Activated CD4-positive, alpha-beta T cell treated with anti-CD3 and anti-CD28 coated beads, Interleukin-2, amount 10 ng/mL, durations not matched to agents 7 days and 5 days (primary cell): Measurements from ENCODE around the gene SURF1. TPM values are rescaled to one million over a fixed set of nuclear protein-coding genes. Genes with fewer than 3 reads are reported as not detected.

Experiments used
- CTCF ChIA-PET: fragments of 350-600 bp; sonication (Branson Sonifier 250); formaldehyde crosslinking; loops from one replicate; lab custom pipeline; 2021; ENCODE audit warnings: antibody characterized with exemption; lab: Charles Lee
- POLR2A ChIA-PET: fragments of 350-600 bp; sonication (Branson Sonifier 250); formaldehyde crosslinking; loops from one replicate; lab custom pipeline; 2021; ENCODE audit warnings: antibody characterized with exemption; lab: Charles Lee
- DNase-seq: peaks from one replicate; pipeline ENCODE4 v3.0.0-alpha.2; 2020
- H3K27ac Mint-ChIP-seq: one replicate; pipeline ENCODE4 v1.8.0; 2021; ENCODE audit warnings: mild to moderate bottlenecking, moderate library complexity, mixed read lengths
- H3K27me3 Mint-ChIP-seq: one replicate; pipeline ENCODE4 v1.8.0; 2021; ENCODE audit warnings: mixed read lengths
- H3K36me3 Mint-ChIP-seq: one replicate; pipeline ENCODE4 v1.8.0; 2021; ENCODE audit warnings: low read depth, mixed read lengths
- H3K4me1 Mint-ChIP-seq: one replicate; pipeline ENCODE4 v1.8.0; 2021; ENCODE audit warnings: mixed read lengths
- H3K4me3 Mint-ChIP-seq: one replicate; pipeline ENCODE4 v1.8.0; 2021; ENCODE audit warnings: mild to moderate bottlenecking, moderate library complexity, mixed read lengths
- H3K9me3 Mint-ChIP-seq: one replicate; pipeline ENCODE4 v1.8.0; 2021; ENCODE audit warnings: mixed read lengths
- total RNA-seq, 2 experiments: library from RNA; stranded (reverse); gene quantifications; one replicate each; pipeline ENCODE4 v1.2.3, GENCODE V29; 2021

The SURF1 gene
- total RNA-seq, 2 experiments from 2014 or later = 39.4 to 48.9 TPM

DNA sequence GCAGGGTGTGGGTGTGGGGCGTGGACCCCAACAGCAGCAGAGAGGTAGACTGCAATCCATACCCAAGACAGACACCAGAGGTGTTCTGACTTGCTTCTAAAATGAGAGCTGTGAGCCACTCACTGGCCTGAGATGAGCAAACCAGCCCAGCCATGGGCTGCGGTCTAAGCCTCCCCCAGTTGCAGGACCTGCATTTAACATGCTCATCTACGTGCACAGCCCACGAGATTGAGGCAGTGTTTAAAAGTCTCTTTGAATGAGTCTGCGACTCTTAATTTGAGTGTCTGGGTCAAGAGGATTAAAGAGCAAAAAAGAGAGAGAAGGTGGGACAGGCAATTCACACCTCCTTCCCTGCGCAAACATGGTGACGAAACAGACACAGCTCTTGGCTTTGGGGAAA is 13.6 kb upstream of the SURF1 start:
- H3K36me3 Mint-ChIP-seq = peaks cover 61% of the 10 kb centered on the region
- no peaks in the 10 kb centered on the region for H3K9me3 Mint-ChIP-seq
- CTCF ChIA-PET = interaction anchor here (1.7 to 2.8 kb wide), 5 partner anchors 11 to 27 kb away, joined by 5 to 11 read pairs (median 8); partner anchors contain the start of genes MED22, RPL7A, SURF1 and SURF2
- no peak for DNase-seq
- no peaks in the 10 kb centered on the region for H3K27me3 Mint-ChIP-seq
- H3K27ac Mint-ChIP-seq = peak overlapping the region; percentile 92
- POLR2A ChIA-PET = interaction anchor here (0.6 to 2.2 kb wide), 2 partner anchors 21 to 582 kb away, joined by 12 to 17 read pairs; partner anchors contain the start of genes MED22 and RPL7A
- H3K4me1 Mint-ChIP-seq = peaks cover 71% of the 10 kb centered on the region
- H3K4me3 Mint-ChIP-seq = peak overlapping the region; percentile 69

DNA sequence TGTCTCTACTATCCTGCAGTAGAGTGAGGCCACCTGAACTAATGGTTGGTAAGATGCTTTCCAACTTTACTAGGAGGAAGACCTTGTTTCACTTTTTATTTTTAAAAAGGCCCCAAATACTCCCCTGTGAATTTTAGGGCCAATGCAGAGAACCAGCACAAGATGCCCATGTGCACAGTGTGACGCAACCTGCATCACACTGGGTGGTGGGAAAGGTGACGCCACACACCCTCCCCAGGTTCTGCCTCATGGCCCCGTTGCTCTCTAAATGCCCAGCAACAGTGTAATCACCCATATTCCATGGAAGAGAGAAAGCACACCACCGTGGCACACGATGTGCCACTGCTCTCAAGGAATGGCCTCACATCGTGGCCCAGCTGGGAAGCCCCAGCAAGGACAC is 13.1 kb upstream of the SURF1 start:
- POLR2A ChIA-PET = interaction anchor here (0.6 kb wide), 1 partner anchor 581 kb away, joined by 12 read pairs; no protein-coding TSS in a partner anchor
- Mint-ChIP-seq H3K4me3 (peak overlapping the region; percentile 69), H3K27ac (peak overlapping the region; percentile 92), H3K36me3 (peaks cover 57% of the 10 kb centered on the region), H3K27me3 (no peaks in the 10 kb centered on the region), H3K9me3 (no peaks in the 10 kb centered on the region), H3K4me1 (peaks cover 66% of the 10 kb centered on the region)
- DNase-seq = no peak
- CTCF ChIA-PET = interaction anchor here (2.4 kb wide), 1 partner anchor 10 kb away, joined by 8 read pairs; no protein-coding TSS in a partner anchor

DNA sequence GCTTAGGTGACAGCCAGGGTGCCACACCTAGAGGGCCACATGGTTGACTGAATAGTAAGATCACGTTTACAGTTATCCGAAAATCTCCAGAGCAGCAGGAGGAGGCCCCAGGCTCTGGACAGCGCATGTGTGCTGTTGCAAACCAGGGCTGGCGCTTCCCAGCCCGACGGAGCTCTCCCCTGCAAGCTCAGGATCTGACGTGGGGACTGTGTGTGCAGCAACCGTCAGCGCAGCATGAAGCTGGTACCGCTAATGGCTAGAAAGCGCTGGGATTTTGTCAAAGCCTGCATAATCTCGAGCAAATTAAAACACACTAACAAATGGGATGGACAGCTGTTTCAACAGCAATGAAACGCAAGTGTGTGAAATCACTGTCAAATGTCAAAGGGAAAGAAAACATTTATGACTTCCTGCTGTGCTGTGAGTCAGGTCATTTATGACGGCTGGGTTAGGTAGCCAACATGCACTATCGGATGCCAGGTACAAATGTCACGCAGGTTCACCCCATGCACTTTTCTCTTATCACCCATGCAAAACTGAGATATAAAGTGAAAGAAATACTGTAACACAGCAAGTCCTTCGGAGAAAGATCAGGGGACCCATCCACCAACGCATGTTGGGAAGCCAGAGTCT is 12.1 kb upstream of the SURF1 start:
- Mint-ChIP-seq H3K27ac (peak overlapping the region; percentile 92), H3K36me3 (peaks cover 61% of the 10 kb centered on the region), H3K9me3 (no peaks in the 10 kb centered on the region), H3K4me1 (peaks cover 63% of the 10 kb centered on the region), H3K4me3 (no peak overlapping the region), H3K27me3 (no peaks in the 10 kb centered on the region)
- POLR2A ChIA-PET = no interaction called here
- CTCF ChIA-PET = interaction anchor here (0.6 to 1.6 kb wide), 2 partner anchors 8 to 13 kb away, joined by 3 to 4 read pairs; partner anchors contain the start of gene STKLD1
- DNase-seq = no peak

DNA sequence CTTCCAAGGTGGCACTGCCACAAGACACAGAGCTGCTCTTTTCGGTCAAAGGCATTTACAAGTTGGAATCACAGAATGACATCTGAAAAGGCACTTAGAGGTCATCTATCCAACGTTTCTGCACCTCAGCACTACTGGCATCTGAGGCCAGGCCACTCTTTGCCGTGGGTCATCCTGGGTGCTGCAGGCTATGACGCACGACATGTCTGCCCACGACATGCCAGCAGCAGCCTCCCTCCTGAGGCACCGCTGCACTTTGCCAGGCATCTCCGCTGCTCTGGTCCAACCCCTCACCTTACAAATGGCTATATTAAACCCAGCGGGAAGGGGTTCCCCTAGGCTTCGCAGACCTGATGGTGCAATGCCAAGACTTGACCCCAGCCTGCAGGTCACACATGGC is 11.5 kb upstream of the SURF1 start:
- Mint-ChIP-seq H3K9me3 (no peaks in the 10 kb centered on the region), H3K36me3 (peaks cover 63% of the 10 kb centered on the region), H3K27ac (no peak overlapping the region), H3K4me1 (peaks cover 57% of the 10 kb centered on the region), H3K4me3 (no peak overlapping the region), H3K27me3 (no peaks in the 10 kb centered on the region)
- ChIA-PET CTCF (interaction anchor here (1.6 kb wide), 1 partner anchor 9 kb away, joined by 4 read pairs; the partner anchor contains the start of gene STKLD1), POLR2A (no interaction called here)
- no peak for DNase-seq

DNA sequence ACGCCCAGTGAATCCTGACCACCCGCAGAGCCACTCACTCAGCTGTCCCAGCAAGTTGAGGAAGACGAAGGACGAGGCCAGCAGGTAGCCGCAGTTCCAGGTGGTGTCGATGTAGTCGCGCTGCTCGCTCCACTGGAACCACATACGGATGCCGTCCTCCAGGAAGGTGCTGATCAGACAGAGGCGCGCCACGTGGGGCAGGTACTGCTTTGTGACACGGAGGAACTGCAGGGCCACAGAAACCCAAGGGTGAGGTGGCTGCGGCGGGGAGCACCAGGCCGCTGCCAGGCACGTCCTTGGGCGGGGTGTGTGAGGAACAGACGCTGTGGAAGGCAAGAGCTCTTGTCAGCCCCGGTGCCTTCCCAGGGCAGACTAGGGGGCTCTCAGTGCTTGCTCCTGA is 10.9 kb upstream of the SURF1 start:
- Mint-ChIP-seq H3K36me3 (peaks cover 61% of the 10 kb centered on the region), H3K27ac (no peak overlapping the region), H3K4me1 (peaks cover 51% of the 10 kb centered on the region), H3K4me3 (no peak overlapping the region), H3K27me3 (no peaks in the 10 kb centered on the region), H3K9me3 (no peaks in the 10 kb centered on the region)
- POLR2A ChIA-PET = no interaction called here
- DNase-seq = no peak
- CTCF ChIA-PET = interaction anchor here (1.3 to 1.6 kb wide), 3 partner anchors 9 to 37 kb away, joined by 4 to 6 read pairs (median 6); partner anchors contain the start of genes STKLD1, SURF1 and SURF2

DNA sequence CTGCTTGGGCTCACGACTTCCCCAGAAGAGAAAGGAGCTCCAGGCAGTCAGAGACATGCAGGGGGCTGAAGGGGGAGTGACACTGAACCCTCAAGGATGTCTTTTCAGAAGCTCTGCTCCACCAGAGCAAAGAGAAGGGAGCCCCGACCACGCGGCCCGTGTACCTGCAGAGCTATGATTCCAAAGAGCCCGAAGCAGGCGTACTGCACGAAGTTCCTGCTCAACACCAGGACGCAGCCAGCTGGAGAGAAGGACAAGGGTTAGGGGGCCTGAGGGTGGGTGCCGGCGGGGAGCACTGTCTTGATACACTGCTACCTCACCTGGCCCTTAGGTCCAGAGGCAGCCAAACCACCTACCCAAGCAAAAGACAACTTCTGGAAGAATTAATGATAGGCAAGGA is 10.1 kb upstream of the SURF1 start:
- Mint-ChIP-seq H3K36me3 (peaks cover 66% of the 10 kb centered on the region), H3K9me3 (no peaks in the 10 kb centered on the region), H3K4me3 (no peak overlapping the region), H3K4me1 (peaks cover 43% of the 10 kb centered on the region), H3K27me3 (no peaks in the 10 kb centered on the region), H3K27ac (no peak overlapping the region)
- DNase-seq = no peak
- POLR2A ChIA-PET = no interaction called here
- CTCF ChIA-PET = interaction anchor here (1.3 to 1.5 kb wide), 2 partner anchors 10 to 36 kb away, joined by 6 read pairs; partner anchors contain the start of genes SURF1 and SURF2

DNA sequence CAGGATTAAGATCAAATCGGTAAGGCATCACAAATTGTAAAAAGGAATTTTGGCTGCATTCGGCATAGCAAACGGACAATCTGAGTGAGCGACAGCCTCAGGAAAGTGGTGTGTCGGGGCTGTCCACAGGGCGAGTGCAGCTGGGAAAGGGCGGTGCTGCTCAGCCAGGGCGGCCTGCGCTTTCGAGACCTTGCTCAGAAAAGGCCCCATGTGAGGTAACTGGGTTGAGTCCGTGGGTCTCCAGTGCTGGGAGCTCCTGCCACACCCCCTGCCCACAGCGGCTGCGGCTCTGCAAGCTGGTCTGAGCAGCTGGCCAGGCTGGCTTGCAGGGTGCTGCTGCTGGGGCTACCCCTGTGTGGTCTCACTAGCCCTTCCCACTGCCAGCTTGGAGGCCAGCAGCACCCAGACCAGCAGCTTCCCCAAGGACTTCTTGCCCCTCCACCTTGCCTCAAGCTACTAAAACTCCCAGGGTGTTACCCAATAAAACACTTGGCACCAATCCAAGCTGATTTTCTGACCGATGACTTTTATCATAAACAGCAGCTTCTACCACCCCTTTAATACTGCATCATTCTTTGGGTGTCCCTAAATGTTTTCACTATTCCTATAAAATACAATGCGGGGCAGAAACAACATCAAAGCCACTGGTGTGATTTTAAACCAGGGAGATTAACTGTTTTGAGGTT is 6.2 kb upstream of the SURF1 start:
- no peak for DNase-seq
- peaks cover 30% of the 10 kb centered on the region for H3K4me1 Mint-ChIP-seq
- no peak overlapping the region for H3K27ac Mint-ChIP-seq
- H3K27me3 Mint-ChIP-seq = no peaks in the 10 kb centered on the region
- H3K4me3 Mint-ChIP-seq = no peak overlapping the region
- ChIA-PET CTCF (interaction anchor here (0.8 to 1.0 kb wide), 3 partner anchors 9 to 176 kb away, joined by 3 read pairs; no protein-coding TSS in a partner anchor), POLR2A (no interaction called here)
- H3K36me3 Mint-ChIP-seq = peaks cover 55% of the 10 kb centered on the region
- H3K9me3 Mint-ChIP-seq = no peaks in the 10 kb centered on the region

DNA sequence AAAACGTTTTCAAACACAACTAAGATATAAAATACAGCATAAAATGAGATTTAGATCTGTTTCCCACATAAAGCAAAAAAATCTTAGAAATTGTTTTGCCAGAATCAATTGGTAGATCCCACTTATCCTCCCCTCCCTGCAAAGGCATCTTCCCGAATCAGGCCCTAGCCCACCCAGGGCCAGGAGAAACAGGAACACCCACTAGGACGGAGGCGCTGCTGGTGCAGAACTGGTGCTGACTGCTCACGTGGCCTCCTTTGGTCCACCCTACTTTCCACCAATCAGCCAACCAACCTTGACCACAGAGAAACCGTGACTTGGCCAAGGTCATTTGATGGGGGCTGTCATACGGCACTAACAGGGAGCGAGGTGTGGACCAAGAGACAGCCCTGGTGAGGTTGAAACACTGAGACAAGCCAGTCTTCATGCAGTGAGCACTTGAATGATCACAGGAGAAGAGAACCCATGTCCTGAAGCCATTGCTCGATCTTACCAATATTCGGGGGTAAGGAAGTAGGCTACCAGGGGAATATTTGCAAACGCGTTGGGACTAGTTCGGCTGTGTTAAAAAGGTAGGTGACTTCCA is 5.3 kb upstream of the SURF1 start:
- Mint-ChIP-seq H3K27ac (no peak overlapping the region), H3K9me3 (no peaks in the 10 kb centered on the region), H3K27me3 (no peaks in the 10 kb centered on the region), H3K4me1 (peaks cover 33% of the 10 kb centered on the region), H3K4me3 (no peak overlapping the region), H3K36me3 (peaks cover 53% of the 10 kb centered on the region)
- ChIA-PET CTCF (interaction anchor here (0.6 to 1.2 kb wide), 4 partner anchors 10 to 24 kb away, joined by 3 to 4 read pairs (median 3); partner anchors contain the start of genes MED22 and RPL7A), POLR2A (no interaction called here)
- no peak for DNase-seq

DNA sequence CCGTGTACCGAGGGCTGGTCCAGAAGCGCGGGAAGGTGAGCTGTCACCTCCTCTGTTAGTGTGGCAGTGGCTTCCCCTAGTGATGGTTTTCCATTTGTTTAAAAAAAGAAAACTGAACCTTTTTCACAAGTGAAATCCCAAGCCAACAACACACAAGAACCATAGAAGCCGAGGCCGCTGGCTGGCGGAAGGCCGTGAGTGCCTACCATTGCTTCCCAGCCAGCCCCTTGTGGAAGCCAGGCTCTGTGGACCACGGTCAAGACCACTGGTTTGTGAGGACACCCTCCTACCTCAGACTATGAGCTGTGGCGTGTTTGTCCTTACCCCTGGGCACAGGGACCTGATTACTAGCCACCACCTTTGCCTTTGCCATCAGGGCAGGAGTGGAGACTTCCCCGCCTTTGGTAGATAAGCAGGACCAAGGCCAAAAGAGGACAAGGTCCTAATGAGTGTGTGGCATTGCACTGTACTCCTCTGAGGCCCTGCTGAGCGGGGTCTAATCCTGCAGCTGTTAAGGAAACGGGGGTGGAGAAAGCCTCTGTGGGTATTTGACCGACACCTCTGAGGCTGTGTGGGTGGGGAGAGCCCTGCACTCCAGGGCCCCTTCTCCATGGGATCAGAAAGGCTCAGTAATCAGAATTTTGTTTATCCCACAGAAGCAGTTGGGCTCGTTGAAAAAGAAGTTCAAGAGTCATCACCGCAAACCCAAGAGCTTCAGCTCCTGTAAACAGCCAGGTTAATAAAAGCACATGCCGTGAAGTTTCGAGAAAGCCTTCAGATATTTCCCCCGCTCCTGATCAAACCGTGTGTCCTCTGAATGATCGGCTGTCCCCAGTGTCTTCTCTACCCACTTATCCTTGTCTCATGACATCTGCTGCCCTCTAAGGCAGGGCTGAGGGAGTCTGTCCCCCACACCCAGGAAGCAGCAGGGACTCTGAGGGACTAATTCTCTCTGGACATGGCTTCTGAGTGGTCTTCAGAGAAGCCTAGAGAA is 4.4 kb upstream of the SURF1 start:
- CTCF ChIA-PET = interaction anchor here (0.6 to 1.2 kb wide), 5 partner anchors 9 to 25 kb away, joined by 3 to 4 read pairs (median 3); partner anchors contain the start of genes MED22 and RPL7A
- Mint-ChIP-seq H3K36me3 (peaks cover 47% of the 10 kb centered on the region), H3K9me3 (no peaks in the 10 kb centered on the region), H3K27ac (peak overlapping the region; percentile 42), H3K4me3 (no peak overlapping the region), H3K4me1 (peaks cover 32% of the 10 kb centered on the region), H3K27me3 (no peaks in the 10 kb centered on the region)
- no peak for DNase-seq
- POLR2A ChIA-PET = no interaction called here

DNA sequence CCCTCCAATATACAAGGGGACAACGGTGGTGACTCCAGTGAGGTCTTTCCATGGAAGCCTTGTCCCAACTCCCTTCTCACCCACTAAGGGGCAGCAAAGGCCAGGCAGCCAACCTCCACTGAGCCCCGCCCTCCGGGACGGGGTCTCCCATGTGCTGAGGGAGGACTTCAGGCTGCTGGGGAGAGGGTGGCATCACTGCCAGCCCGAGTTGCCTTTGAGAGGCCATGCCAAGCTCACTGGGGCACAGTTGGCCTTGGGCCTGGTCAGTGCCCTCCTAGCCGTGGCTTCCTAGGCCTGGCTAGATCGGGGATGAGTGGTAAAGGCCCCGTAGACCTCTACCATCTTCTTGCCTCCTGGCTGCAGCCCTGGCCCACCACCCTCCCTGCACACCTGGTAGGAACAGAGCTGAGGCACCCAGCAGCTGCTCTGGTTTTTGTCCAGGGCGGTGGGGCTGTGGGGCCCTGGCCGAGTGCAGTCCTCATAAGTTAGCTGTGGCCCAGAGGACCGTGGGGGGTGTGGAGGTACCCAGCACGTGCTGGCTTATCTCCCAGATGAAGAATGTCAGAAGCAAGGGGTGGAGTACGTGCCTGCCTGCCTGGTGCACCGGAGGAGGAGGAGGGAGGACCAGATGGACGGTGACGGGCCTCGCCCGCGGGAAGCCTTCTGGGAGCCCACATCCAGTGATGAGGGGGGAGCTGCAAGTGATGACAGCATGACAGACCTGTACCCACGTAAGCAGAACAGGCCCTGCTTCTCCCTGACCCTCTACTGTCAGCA is 3.3 kb upstream of the SURF1 start:
- H3K4me1 Mint-ChIP-seq = peaks cover 42% of the 10 kb centered on the region
- no peak overlapping the region for H3K4me3 Mint-ChIP-seq
- peaks cover 38% of the 10 kb centered on the region for H3K36me3 Mint-ChIP-seq
- CTCF ChIA-PET = interaction anchor here (0.8 to 1.6 kb wide), 4 partner anchors 10 to 17 kb away, joined by 3 to 8 read pairs (median 3); no protein-coding TSS in a partner anchor
- H3K9me3 Mint-ChIP-seq = no peaks in the 10 kb centered on the region
- POLR2A ChIA-PET = interaction anchor here (1.0 kb wide), 1 partner anchor 12 kb away, joined by 3 read pairs; the partner anchor contains the start of genes MED22 and RPL7A
- no peak for DNase-seq
- H3K27ac Mint-ChIP-seq = peak overlapping the region; percentile 52
- H3K27me3 Mint-ChIP-seq = no peaks in the 10 kb centered on the region

DNA sequence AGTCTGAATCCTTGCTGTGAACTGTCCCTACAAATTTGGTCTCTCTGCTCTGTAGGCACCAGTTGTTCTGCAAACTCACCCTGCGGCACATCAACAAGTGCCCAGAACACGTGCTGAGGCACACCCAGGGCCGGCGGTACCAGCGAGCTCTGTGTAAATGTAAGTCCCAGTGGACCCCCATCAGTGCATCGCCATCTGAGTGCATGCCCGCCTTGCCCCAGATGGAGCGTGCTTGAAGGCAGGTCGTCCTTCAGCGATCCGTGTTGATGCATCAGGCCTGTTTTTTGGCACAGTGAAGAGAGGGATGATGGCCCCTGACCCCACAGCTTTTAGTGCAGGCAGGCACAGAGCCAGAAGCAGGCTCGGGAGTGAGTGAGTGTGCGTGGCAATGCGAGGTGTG is 1.4 kb upstream of the SURF1 start:
- H3K4me3 Mint-ChIP-seq = peak overlapping the region; percentile 85
- peaks cover 46% of the 10 kb centered on the region for H3K4me1 Mint-ChIP-seq
- H3K9me3 Mint-ChIP-seq = no peaks in the 10 kb centered on the region
- no peak for DNase-seq
- H3K27me3 Mint-ChIP-seq = no peaks in the 10 kb centered on the region
- no peak overlapping the region for H3K27ac Mint-ChIP-seq
- ChIA-PET CTCF (interaction anchor here (0.6 to 2.3 kb wide), 7 partner anchors 9 to 446 kb away, joined by 3 to 11 read pairs (median 5); partner anchors contain the start of genes MED22, RPL7A and STKLD1), POLR2A (interaction anchor here (1.1 to 2.5 kb wide), 2 partner anchors 10 to 13 kb away, joined by 4 to 7 read pairs; partner anchors contain the start of genes MED22 and RPL7A)
- peaks cover 30% of the 10 kb centered on the region for H3K36me3 Mint-ChIP-seq
